H1 (cell line): ENCODE measurements around the gene DOCK11. TPM values are rescaled to one million over a fixed set of nuclear protein-coding genes. Genes with fewer than 3 reads are reported as not detected.

Experiments used
- SP2 ChIP-seq: IDR thresholded peaks from 2 replicates; pipeline ENCODE4 v1.6.1; 2012; ENCODE audit warnings: mild to moderate bottlenecking, low read length, inconsistent platforms
- SUZ12 ChIP-seq: fragments of 200-600 bp; sonication (generic); IDR thresholded peaks from 2 replicates; pipeline ENCODE4 v1.6.1; 2012; ENCODE audit warnings: mild to moderate bottlenecking, inconsistent platforms, low read length, moderate library complexity, mixed read lengths
- polyA plus RNA-seq, 7 experiments: library from polyadenylated mRNA; depleted of rRNA in 3 of 7; stranded (reverse) in 5 of 7; unstranded in 2 of 7; fragments of >200 nt in 5 of 7; fragments of 200-250 nt in 2 of 7; gene quantifications; 1 replicate in 5 of 7; 2 replicates in 1 of 7; 4 replicates in 1 of 7; pipeline versions ENCODE4 v1.2.1 to v1.2.3, GENCODE V29; 2011 to 2013; ENCODE audit warnings: missing spikeins in 2 of 7, mixed read lengths in 2 of 7
- total RNA-seq: library from RNA; stranded (reverse); fragmentation: NEBNext Ultra II Directional; extraction: Animal tissue kit (Norgen Biotek cat#: 25700); gene quantifications from 2 replicates; pipeline ENCODE4 v1.2.1, GENCODE V29; 2021
- TF ChIP-seq, protein P1 (sequence below): fragments of 300-600 bp; sonication (generic); IDR thresholded peaks from 2 replicates; pipeline ENCODE4 v1.7.1; 2012; ENCODE audit warnings: low read length, moderate library complexity, mild to moderate bottlenecking, inconsistent platforms; ENCODE audit not compliant: insufficient replicate concordance

The DOCK11 gene
- total and polyA plus RNA-seq, 2 of the 8 experiments (the other 6 are each of a cell fraction or from before 2014, with no cell fraction given), result 4.9 to 12.0 TPM

DNA sequence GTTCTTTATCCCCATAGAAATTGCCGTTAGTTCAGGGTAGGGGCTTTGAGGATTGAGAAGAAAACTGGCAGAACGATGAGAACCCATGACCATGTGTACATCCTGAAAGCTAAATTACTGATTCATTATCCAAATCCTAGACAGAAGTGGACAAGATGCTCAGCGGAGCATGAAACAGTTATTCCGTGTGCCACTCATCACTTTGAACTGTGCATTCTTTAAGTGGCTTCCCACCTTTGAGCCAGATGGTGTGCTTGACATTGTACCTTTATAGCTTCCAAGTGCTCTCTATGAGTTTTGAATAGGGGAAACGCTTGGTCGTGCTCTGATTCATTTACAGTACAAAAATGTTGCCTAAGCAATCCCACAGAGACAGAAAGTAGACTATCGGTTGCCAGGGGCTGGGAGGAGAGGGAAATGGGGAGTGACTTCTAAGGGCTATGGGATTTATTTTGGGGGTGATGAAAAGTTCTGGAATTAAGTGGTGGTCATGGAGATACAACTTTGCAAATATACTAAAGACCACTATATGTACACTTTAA, 100.0 kb downstream of the DOCK11 start (continued):
- TF ChIP-seq, protein P1, sequence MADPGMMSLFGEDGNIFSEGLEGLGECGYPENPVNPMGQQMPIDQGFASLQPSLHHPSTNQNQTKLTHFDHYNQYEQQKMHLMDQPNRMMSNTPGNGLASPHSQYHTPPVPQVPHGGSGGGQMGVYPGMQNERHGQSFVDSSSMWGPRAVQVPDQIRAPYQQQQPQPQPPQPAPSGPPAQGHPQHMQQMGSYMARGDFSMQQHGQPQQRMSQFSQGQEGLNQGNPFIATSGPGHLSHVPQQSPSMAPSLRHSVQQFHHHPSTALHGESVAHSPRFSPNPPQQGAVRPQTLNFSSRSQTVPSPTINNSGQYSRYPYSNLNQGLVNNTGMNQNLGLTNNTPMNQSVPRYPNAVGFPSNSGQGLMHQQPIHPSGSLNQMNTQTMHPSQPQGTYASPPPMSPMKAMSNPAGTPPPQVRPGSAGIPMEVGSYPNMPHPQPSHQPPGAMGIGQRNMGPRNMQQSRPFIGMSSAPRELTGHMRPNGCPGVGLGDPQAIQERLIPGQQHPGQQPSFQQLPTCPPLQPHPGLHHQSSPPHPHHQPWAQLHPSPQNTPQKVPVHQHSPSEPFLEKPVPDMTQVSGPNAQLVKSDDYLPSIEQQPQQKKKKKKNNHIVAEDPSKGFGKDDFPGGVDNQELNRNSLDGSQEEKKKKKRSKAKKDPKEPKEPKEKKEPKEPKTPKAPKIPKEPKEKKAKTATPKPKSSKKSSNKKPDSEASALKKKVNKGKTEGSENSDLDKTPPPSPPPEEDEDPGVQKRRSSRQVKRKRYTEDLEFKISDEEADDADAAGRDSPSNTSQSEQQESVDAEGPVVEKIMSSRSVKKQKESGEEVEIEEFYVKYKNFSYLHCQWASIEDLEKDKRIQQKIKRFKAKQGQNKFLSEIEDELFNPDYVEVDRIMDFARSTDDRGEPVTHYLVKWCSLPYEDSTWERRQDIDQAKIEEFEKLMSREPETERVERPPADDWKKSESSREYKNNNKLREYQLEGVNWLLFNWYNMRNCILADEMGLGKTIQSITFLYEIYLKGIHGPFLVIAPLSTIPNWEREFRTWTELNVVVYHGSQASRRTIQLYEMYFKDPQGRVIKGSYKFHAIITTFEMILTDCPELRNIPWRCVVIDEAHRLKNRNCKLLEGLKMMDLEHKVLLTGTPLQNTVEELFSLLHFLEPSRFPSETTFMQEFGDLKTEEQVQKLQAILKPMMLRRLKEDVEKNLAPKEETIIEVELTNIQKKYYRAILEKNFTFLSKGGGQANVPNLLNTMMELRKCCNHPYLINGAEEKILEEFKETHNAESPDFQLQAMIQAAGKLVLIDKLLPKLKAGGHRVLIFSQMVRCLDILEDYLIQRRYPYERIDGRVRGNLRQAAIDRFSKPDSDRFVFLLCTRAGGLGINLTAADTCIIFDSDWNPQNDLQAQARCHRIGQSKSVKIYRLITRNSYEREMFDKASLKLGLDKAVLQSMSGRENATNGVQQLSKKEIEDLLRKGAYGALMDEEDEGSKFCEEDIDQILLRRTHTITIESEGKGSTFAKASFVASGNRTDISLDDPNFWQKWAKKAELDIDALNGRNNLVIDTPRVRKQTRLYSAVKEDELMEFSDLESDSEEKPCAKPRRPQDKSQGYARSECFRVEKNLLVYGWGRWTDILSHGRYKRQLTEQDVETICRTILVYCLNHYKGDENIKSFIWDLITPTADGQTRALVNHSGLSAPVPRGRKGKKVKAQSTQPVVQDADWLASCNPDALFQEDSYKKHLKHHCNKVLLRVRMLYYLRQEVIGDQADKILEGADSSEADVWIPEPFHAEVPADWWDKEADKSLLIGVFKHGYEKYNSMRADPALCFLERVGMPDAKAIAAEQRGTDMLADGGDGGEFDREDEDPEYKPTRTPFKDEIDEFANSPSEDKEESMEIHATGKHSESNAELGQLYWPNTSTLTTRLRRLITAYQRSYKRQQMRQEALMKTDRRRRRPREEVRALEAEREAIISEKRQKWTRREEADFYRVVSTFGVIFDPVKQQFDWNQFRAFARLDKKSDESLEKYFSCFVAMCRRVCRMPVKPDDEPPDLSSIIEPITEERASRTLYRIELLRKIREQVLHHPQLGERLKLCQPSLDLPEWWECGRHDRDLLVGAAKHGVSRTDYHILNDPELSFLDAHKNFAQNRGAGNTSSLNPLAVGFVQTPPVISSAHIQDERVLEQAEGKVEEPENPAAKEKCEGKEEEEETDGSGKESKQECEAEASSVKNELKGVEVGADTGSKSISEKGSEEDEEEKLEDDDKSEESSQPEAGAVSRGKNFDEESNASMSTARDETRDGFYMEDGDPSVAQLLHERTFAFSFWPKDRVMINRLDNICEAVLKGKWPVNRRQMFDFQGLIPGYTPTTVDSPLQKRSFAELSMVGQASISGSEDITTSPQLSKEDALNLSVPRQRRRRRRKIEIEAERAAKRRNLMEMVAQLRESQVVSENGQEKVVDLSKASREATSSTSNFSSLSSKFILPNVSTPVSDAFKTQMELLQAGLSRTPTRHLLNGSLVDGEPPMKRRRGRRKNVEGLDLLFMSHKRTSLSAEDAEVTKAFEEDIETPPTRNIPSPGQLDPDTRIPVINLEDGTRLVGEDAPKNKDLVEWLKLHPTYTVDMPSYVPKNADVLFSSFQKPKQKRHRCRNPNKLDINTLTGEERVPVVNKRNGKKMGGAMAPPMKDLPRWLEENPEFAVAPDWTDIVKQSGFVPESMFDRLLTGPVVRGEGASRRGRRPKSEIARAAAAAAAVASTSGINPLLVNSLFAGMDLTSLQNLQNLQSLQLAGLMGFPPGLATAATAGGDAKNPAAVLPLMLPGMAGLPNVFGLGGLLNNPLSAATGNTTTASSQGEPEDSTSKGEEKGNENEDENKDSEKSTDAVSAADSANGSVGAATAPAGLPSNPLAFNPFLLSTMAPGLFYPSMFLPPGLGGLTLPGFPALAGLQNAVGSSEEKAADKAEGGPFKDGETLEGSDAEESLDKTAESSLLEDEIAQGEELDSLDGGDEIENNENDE, result no peak
- TF ChIP-seq SUZ12, result no peak
- TF ChIP-seq SP2, result no peak
- TF ChIP-seq, all 59 proteins: peak for 0
